Left forelimb (tissue), 1 donor: ENCODE data around the gene MRPL44.
"Not testable (repeated sequence)": the region's sequence is repeated elsewhere in the genome, so short reads cannot be mapped to it uniquely, and the experiment has no call there.

Source experiments
- DNase-seq: peaks from one replicate; pipeline ENCODE4 v3.0.0-alpha.2; 2018; ENCODE audit warnings: low spot score

Gene MRPL44

DNA sequence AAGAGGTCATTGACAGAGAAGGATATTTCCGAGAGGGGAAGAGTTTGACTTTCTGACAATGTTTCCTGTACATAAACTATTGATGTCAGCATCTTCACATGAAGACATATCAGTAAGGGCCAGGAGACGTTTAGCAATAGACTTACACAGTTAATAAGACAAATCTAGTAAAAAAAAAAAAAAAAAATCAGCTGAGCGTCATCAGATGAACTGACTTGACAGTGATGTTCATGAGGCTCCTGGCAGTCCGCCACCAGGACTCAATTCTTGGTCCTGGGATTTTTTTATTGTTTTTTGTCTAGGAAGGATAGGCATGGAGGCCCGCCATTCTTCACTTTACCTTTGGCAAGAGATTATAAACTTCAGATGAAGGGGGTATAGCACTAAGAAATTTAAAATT lies 14.5 kb downstream of the MRPL44 start:
- no peak for DNase-seq

DNA sequence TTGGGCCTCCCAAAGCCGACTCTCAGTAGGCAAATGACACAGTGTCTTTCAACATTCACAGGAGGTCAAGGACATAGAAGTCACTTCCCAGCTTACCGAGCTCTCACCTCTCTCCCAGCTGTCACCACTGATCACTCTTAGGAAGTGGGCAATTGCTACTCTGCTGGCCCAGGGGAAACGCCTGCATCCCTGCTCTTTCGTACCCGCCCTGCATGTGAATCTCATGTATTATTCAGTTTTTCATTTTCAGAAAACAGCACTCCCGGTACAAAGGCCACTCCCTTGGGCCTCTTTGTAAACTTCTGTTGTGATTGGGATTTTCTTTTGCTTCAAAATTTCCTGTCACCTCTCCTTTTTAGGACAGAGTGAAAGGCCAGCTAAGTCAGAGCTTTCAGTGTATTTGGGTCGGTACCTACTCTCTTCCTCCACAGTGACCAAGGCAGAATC lies 15.4 kb downstream of the MRPL44 start:
- no peak for DNase-seq

DNA sequence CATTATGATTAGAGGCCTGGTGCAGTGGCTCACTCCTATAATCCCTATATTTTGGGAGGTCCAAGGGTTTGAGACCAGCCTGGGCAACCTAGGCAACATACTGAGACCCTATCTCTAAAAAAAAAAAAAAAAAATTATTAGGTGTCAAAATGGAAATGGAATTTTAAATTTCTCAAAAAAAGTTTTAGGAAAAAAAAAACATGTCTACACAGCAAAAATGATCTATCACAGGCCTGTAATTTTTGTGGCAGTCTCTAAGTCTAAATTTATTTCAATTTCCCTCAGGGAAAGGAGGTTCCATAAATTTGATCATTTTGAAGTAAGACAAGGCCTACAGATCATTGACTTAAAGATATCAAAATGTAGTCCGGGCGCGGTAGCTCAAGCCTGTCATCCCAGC lies 16.3 kb downstream of the MRPL44 start:
- no peak for DNase-seq

DNA sequence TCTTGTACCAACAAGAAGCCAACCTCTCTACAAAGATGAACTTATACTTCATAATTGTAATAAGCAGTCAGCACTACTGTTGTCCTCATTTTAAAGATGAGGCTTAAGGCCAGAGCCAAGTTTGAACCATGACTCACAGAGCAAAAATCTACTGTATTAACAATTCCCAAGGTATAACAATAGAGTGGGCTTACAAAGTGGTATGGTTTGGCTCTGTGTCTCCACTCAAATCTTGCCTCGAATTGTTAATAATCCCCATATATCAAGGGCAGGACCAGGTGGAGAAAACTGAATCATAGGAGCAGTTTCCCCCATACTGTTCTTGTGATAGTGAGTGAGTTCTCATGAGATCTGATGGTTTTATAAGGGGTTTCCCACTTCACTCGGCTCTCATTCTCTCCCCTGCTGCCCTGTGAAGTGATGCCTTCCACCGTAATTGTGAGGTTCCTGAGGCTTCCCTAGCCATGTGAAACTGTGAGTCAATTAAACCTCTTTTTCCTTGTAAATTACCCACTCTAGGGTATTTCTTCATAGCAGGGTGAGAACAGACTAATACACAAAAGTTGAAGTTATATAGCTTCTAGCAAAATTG lies 19.5 kb downstream of the MRPL44 start:
- no peak for DNase-seq

DNA sequence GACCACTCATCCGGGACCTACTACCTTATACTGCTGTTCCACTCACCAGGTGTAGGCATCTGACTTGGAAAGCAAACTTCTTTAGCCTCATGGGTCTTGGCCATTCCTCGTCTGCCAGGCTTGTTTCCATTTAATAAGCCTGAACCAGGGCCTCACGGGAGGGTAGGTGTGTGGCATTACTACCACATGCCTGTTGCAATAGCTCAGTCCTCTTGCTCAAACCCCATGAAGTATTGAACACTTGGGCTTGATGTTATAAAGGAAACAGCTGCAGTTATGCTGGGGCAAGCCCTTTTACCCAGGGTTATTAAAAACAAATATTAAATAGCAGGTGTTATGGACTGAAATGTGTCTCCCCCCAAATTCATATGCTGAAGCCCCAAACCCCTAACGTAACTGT lies 21.2 kb downstream of the MRPL44 start:
- DNase-seq, result no peak

DNA sequence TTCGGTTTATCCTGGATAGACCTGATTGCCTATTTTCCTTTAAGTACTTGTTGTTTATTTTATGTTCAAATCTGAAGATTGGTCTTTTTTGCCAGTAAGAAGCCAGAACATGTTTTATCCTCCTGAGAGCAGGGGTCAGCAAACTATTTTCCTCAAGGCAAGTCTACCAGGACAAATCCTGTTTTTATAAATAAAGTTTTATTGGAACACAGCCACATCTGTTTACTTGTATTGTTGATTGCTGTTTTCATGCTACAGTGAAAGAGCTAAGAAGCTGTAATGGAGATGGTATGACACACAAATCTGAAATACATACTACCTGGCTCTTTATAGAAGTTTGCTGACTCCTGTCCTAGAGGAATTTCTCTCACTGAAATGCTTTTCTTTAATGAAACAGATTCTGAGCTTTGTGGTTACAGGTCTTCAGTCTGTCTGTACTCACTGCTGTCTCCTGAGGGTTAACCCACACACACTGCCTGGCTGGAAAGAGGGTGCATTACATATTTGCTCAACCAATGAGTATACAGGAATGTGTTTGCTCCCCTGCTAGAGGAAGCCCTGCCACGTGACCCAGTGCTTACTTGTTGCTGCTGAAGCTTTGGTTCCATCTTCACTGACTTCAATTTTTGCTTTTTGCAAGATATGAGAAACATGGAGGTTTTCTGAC lies 22.6 kb downstream of the MRPL44 start:
- DNase-seq, result no peak

DNA sequence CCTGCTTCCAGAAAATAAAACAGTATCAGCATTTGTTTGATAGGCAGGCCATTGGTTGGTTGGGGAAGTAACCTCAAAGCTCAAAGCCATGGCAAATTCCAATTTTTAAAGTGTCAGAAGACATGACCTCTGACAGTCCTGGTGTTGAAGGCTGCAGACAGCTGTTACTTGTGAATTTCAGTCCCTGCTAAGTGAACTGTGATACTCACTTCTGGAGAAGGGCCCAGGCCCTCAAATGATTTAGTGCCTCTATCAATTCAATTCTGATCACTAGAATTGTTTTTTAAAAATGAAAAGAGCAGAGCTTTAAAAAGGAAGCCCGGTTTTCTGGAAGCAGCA lies 23.1 kb downstream of the MRPL44 start:
- no peak for DNase-seq

DNA sequence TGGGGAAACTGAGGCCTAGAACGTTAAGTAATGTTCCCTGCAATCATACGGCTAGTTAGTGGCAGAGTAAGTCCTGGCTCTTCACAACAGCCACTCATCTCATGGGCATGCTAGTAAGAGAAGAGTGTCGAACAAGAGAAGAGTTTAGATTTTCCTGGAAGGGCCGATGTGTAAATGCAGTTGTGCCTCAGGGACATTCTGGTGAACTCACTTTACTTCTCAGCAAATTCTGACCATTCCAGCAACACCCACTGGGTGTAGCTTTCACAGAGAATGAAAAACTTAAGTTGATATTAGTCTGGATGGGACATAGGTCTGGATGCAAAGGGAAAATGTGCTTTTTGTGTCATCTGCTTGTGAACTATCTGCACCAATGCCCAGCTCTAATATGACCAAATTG lies 23.5 kb downstream of the MRPL44 start:
- DNase-seq, result no peak

DNA sequence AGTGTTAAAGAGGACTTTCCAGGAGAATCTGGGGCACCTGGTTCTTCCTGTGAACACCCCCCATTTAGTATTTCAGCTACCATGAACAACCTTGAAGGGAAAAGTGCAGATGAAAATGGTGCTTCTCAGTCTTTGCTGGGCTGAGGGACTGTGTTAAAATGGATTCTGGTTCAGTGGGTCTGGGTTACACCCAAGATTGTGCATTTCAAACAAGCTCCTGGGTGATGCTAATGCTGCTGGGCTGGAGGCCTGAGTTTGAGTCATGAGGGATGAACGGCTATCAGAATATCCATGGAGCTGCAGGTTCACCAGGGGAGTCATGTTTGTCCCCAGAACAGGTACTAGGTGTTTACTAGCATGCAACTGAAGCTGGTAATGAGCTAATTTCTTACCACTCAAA lies 24.0 kb downstream of the MRPL44 start:
- no peak for DNase-seq

DNA sequence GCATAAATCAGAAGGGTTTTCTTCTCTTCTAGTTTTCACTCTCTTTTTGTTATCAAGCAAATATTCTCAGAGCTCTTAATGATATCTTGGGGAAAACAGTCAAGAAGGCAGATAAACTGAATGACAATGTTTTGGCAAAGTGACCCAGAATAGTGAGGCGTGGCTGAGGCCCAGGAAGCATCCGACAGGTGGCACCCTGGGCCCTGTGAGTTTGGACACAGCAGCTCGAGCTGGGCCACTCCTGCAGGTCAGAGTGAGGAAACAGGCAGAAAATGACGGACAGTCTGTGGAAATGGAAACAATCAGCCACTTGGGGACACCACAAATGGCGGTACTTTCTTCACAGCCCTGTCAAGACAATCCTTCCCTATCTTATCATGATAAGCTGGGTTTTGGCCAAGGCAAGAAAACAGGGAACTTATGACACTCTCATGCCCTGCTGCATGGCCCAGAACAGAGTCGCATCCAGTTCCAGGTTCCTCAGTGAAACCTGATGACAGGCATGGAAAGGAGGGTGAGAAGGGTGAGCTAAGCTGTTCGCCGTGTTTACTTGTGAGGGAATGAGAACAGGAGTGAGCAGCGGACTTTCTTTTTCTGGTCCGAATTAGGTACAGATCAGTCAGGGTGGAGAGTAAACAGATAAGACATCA lies 32.1 kb downstream of the MRPL44 start:
- DNase-seq, result no peak

DNA sequence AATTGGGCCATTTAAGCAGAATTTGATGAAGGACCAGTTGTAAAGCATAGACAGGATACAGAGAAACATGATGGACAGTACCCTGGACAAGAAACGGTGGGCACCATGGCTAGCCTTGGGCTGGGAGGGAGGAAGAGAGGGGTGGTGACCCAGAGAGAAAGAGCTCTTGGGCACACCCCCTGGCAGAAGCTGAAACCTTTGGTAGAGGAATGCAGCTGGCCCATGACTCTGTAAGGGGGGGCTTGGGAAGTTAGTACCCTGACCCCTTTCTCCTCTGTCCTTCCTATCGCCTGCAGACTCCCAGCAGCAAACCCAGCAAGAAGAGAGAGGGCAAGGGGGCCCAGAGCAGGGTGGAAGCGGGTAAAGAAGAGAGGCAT lies 32.6 kb downstream of the MRPL44 start:
- DNase-seq, result no peak

DNA sequence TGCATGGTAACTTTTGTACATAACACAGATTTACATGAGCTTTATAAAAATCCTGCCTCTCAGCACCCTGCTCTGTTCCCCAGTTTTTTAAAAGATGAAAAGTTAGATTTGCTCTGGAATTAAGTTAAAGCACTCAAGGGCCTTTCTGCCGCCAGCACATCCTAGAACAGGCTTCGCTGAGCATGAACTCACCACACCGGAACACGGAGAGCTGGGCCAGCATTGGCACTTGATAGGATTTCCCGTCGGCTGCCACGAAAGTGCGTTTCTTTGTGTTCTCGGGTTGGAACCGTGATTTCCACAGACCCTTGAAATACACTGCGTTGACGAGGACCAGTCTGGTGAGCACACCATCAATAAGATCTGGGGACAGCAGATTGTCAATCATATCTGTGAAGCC lies 34.3 kb downstream of the MRPL44 start:
- no peak for DNase-seq

DNA sequence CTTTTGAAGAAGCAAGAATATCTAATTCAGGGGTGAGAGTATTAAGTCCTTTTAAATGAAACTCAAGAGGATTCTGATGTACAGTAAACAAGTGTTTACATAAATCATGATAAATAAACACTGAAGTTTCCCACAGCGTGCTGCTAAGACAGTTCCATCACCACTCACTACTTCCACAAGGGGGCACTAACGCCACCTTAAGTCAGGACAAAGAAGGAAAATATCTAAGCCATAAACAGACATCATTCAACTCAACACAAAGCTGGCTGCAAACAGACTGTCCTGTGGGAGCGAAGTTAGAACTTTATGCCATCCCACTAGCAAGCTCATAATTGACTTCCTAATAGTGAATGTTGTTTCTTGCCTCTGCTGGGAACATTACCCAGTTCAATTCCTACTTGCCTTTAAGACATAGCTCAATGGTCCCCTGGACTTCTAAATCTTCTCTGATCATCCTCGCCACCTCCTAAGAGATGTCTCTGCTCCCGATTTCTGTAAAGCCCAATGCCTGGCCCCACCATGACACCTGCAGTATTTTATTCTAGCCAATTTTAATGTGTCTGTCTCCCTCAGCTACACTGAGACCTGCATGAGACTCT lies 36.5 kb downstream of the MRPL44 start:
- DNase-seq, result no peak

DNA sequence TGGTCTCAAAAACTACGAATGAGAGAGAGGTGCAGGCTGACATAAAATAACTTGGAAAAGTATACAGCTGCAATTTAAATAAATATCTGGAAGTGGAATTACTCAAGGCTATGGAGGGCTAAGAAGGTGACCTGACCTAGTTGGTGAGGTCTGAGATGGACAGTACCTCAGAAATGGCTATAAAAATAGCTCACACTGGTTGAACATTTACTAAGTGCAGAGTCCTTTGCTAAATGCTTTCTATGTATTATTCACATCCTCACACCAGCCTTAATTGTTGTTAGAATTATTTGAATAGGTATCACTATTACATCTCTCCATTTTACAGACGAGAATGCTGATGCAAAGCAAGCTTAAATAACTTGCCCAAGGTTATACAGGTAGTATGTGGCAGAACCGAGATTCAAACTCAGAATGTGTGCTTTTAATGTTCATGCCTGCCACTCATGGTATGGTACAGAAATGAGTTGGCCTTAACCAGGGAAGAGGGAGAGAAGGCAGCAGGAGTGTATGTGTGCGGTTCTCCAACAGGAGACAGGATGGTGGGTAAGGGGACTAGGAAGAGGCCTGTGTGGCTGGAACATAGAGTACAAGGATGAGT lies 37.4 kb downstream of the MRPL44 start:
- DNase-seq, result no peak

DNA sequence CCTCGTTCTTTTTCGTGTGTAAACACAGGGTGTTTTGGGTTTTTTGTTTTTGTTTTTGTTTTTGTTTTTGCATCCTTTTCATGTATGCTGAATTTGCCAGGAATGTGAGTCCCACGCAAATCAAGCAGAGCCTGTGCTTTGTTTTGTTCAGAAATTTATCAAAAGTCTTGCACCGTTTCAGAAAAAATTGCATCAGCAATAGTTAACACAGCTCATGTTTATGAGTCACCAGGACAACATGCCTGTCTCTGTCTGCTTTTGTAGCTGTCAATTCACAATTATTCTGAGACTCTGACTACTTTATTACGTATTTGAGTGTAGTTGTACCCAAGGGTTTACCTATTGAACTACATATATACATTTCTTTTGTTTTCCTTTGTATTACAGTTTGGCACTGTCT lies 38.3 kb downstream of the MRPL44 start:
- DNase-seq, result no peak

DNA sequence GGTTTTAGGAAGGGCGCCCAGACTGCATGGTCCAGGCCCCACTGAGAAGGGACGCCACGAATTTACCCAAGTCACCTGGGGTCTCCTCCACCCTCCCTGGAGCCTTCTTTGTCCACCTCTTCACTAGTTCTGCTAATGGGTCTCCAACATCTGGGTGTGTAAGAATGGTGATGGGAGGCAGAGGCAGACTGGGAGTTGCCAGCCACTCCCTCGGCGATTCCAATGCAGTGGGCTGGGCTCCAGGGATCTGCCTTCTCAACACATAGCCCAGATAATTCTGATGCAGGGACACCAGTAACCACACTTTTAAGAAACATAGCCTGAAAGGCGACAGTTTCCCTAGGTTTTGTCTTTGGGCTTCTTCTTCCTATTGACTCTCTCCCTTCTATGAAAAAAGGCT lies 39.1 kb downstream of the MRPL44 start:
- no peak for DNase-seq

DNA sequence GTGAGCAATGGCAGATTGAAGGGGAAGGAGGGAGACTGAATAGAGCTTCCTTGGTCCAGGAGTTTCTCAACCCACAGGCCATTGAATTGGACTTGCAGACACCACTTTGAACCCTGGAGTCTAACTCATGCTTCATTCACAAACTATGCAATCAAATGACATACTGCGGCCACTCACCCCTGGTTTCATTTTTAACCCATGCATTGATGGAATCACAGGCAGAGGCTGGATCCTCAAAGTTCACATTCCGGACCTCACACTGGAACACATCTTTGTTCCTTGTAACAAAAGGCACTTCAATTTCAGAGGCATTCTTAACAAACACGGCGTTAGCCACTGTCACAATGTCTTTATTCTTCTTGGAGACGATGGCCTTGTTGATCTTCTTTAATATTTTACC lies 40.7 kb downstream of the MRPL44 start:
- DNase-seq, result no peak

DNA sequence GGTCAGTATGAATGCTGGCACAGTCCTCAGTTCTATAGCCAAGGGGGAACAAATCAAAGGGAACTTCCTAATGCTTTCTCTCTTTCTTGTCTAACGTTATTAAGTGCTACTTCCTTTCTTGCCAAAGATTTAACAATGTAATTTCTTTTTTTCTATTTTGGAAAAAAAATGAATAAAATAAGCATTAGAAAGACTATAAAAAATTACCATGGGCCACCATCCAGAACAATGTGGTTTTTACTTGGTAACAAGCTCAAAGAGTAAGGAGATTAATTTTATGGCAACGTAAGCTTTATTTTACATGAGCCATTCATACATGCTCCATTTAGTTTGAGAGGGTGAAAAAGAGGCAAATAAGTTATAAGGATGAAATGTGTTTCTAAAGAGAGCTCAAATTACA lies 41.7 kb downstream of the MRPL44 start:
- DNase-seq, result no peak

DNA sequence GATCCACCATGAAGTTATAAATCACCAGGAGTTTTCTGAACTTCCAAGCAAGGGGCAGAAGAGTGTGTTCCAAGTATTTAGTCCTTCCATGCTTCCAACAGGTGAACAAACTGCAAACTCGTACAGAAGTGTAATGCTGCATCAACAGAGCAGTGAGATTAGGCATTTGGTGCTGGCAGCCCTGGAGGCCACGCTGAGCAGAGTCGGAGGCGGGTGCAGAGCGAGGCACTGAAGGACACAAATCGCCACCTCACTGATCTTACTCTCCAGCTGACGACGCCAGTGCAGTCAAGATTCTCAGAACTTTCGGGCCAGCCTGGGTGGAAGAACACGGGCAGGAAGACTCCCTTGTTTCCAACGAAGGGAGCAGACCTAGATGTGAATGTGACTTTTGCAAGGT lies 42.6 kb downstream of the MRPL44 start:
- DNase-seq, result no peak

DNA sequence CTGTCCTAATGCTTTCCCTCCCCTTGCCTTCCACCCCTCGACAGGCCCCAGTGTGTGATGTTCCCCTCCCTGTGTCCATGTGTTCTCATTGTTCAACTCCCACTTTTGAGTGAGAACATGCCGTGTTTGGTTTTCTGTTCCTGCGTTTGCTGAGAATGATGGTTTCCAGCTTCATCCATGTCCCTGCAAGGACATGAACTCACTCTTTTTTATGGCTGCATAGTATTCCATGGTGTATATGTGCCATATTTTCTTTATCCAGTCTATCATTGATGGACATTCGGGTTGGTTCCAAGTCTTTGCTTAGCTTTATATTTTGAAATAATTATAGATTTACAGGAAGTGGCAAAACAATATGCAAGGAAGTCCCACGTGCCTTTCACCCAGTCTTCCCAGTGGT lies 43.4 kb downstream of the MRPL44 start:
- DNase-seq, result not testable (repeated sequence)

DNA sequence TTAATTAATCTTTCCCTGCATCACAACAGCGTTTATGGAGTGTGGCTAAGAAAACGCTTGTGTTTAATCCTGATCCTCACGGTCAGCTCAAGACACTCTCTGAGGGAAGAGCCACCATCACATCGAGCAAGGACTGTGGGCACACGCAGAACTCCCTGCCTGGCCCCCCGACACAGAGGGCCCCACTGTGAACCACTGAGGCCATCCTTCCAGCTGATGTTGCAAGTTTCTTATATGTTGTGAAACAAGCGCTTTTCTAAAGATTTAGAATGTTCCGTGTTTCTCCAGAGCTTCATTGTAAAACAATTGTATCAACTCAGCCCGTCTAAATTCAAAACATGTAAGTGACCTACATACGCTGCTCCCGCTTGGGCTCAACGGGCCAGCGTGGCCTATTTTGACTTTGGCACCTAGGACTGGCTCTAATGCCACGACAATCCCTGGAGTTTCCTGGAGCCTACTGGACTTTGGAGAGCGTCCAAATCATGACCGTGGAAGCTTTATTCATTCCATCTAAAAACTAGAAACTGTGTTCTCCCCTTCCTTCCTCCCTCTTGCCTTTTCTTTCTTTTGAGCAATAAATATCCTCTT lies 46.9 kb downstream of the MRPL44 start:
- no peak for DNase-seq

DNA sequence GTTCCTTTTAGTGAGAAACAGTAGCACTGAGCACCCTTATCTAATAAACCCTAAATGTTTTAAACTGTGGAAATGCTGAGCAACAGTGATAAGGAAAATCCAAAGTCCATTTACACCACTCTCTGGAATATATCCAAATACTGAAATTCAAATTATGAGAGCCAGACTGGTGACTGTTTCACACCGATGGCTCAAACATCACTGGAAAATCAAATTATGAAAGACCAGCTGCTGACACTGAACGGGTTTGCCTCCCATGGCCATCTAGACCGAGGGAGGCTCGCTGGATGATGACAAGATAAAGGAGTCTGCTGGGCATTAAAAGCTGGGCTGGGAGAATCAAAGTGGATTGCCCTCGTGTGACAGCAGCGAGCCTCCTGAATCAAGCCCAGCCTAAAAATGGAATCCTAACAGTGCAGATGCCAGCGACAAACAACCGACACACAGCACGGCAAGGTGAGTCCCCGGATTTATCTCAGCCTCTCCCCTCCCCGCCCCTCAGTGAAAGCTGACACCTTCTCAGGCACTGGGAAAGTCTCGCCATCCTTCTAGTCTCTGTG lies 51.5 kb downstream of the MRPL44 start:
- no peak for DNase-seq
